Measurements from ENCODE around the gene DEFB132.

GRCh38 chr20:276620-277495 is 19.3 kb downstream of the DEFB132 start:
- TF ChIP-seq, protein P1, sequence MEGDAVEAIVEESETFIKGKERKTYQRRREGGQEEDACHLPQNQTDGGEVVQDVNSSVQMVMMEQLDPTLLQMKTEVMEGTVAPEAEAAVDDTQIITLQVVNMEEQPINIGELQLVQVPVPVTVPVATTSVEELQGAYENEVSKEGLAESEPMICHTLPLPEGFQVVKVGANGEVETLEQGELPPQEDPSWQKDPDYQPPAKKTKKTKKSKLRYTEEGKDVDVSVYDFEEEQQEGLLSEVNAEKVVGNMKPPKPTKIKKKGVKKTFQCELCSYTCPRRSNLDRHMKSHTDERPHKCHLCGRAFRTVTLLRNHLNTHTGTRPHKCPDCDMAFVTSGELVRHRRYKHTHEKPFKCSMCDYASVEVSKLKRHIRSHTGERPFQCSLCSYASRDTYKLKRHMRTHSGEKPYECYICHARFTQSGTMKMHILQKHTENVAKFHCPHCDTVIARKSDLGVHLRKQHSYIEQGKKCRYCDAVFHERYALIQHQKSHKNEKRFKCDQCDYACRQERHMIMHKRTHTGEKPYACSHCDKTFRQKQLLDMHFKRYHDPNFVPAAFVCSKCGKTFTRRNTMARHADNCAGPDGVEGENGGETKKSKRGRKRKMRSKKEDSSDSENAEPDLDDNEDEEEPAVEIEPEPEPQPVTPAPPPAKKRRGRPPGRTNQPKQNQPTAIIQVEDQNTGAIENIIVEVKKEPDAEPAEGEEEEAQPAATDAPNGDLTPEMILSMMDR (conservative IDR thresholded peaks at IDR 0.05 in 1 of 2, IDR thresholded peaks at IDR 0.05 in 1 of 2; ENCODE audit: low read depth in 1 of 2, low read length in 2 of 2): no peak
- TF ChIP-seq EZH2 (IDR thresholded peaks at IDR 0.05; ENCODE audit: low read length, missing control alignments): no peak

All from fibroblast of lung (primary cell).